MCF 10A (cell line): ENCODE data around the gene HTT. TPM values are rescaled to one million over a fixed set of nuclear protein-coding genes. Genes with fewer than 3 reads are reported as not detected.

Experiments used
- BruUV-seq: library from RNA; stranded (reverse); fragments of 400-500 nt; replicated peaks from 2 replicates; lab custom pipeline; 2021; lab: Mats Ljungman, UMichigan
- CTCF ChIA-PET: fragments of 300-600 bp; sonication (Branson Sonifier 250); formaldehyde crosslinking; extraction: SDS; loops from one replicate; lab custom pipeline; 2021; ENCODE audit warnings: antibody characterized with exemption, inconsistent platforms; lab: Yijun Ruan, JAX
- POLR2A ChIA-PET: fragments of 300-600, 350-650 bp; sonication (Branson Sonifier 250); formaldehyde crosslinking; extraction: SDS; loops from one replicate; lab custom pipeline; 2020; ENCODE audit warnings: antibody characterized with exemption, inconsistent platforms; lab: Yijun Ruan, JAX
- DNase-seq: peaks from one replicate; pipeline ENCODE4 v3.0.0-alpha.2; 2018; ENCODE audit not compliant: unreplicated experiment
- H3K27ac Mint-ChIP-seq: one replicate; pipeline ENCODE4 v1.8.0; 2022; ENCODE audit warnings: mild to moderate bottlenecking, low read depth, mixed read lengths; ENCODE audit not compliant: unreplicated experiment
- H3K27me3 Mint-ChIP-seq: one replicate; pipeline ENCODE4 v1.8.0; 2022; ENCODE audit warnings: mixed read lengths; ENCODE audit not compliant: insufficient read depth, unreplicated experiment
- H3K36me3 Mint-ChIP-seq: one replicate; pipeline ENCODE4 v1.8.0; 2022; ENCODE audit warnings: mild to moderate bottlenecking, moderate library complexity, mixed read lengths; ENCODE audit not compliant: insufficient read depth, unreplicated experiment
- H3K4me1 Mint-ChIP-seq: one replicate; pipeline ENCODE4 v1.8.0; 2022; ENCODE audit warnings: mixed read lengths; ENCODE audit not compliant: insufficient read depth, unreplicated experiment
- H3K4me3 Mint-ChIP-seq: one replicate; pipeline ENCODE4 v1.8.0; 2022; ENCODE audit warnings: mild to moderate bottlenecking, moderate library complexity, mixed read lengths; ENCODE audit not compliant: unreplicated experiment
- H3K9me3 Mint-ChIP-seq: one replicate; pipeline ENCODE4 v1.8.0; 2022; ENCODE audit warnings: mixed read lengths; ENCODE audit not compliant: unreplicated experiment
- intact Hi-C: fragments of 100-400 bp; cut with micrococcal nuclease; formaldehyde crosslinking; loops from 2 replicates; pipeline ENCODE4 v1.14.1; 2022
- total RNA-seq: library from RNA; stranded (reverse); gene quantifications from 2 replicates; pipeline ENCODE4 v1.2.3, GENCODE V29; 2022
- TF ChIP-seq, protein P1 (sequence below): fragments of 200-600 bp; IDR thresholded peaks from one replicate; pipeline ENCODE4 v1.8.0; 2022; ENCODE audit warnings: antibody characterized with exemption, mild to moderate bottlenecking; ENCODE audit not compliant: unreplicated experiment

The HTT gene
- total RNA-seq, 1 experiment from 2014 or later, result 47.4 TPM

DNA sequence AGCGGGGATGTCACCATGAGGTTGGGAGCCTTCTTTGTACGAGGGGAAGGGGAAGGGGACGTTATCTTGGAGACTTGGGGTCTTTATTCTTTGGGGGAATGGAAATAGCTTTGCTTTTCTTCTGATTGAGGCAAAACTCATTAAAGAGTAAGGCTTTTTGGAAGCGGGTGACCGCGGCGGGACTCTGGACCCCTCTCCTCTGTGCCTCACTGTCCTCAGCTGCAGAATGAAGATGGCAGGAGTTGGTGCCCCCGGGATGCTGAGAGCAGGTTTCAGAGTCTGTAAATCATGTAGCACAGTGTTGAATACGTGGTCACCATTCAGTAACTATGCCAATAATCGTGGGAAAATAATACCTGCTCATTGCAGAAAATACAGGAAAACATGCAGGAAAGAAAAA lies 32.3 kb upstream of the HTT start:
- TF ChIP-seq, protein P1, sequence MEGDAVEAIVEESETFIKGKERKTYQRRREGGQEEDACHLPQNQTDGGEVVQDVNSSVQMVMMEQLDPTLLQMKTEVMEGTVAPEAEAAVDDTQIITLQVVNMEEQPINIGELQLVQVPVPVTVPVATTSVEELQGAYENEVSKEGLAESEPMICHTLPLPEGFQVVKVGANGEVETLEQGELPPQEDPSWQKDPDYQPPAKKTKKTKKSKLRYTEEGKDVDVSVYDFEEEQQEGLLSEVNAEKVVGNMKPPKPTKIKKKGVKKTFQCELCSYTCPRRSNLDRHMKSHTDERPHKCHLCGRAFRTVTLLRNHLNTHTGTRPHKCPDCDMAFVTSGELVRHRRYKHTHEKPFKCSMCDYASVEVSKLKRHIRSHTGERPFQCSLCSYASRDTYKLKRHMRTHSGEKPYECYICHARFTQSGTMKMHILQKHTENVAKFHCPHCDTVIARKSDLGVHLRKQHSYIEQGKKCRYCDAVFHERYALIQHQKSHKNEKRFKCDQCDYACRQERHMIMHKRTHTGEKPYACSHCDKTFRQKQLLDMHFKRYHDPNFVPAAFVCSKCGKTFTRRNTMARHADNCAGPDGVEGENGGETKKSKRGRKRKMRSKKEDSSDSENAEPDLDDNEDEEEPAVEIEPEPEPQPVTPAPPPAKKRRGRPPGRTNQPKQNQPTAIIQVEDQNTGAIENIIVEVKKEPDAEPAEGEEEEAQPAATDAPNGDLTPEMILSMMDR, result no peak
- ChIA-PET POLR2A (interaction anchor here (1.1 kb wide), 1 partner anchor 33 kb away, joined by 3 read pairs; no protein-coding TSS in a partner anchor), CTCF (interaction anchor here (0.7 to 1.4 kb wide), 3 partner anchors 33 to 77 kb away, joined by 3 to 6 read pairs (median 3); no protein-coding TSS in a partner anchor)
- intact Hi-C loops, result no loop called here
- Mint-ChIP-seq H3K27ac (no peak overlapping the region), H3K4me1 (peaks cover 5% of the 10 kb centered on the region), H3K4me3 (no peak overlapping the region), H3K27me3 (no peaks in the 10 kb centered on the region), H3K9me3 (no peaks in the 10 kb centered on the region), H3K36me3 (no peaks in the 10 kb centered on the region)
- no TSS peak for BruUV-seq
- DNase-seq, result no peak

DNA sequence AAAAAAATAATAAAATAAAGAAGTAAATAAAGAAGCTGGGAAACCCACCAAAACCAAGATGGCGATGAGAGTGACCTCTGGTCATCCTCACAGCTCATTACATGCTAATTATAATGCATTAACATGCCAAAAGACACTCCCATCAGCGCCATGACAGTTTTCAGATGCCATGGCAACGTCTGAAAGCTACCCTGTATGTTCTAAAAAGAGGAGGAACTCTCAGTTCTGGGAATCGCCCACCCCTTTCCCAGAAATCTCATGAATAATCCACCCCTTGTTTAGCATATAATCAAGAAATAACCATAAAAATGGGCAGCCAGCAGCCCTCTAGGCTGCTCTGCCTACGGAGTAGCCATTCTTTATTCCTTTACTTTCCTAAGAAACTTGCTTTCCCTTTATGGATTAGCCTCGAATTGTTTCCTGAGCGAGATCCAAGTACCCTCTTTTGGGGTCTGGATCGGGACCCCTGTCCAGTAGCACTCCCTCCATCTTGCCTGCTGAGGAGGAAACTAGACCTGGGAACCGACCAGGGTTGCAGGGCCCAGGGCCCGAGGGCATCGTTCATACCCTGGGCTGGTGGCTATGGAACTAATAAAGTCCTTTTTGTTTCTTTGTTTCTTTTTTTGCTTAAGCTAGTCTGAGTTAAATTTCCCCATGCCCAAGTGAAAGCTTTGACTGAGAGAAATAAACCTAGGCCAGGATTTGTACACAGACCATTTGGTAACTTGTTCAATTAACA lies 31.0 kb upstream of the HTT start:
- H3K9me3 Mint-ChIP-seq, result no peaks in the 10 kb centered on the region
- TF ChIP-seq, protein P1, result no peak
- intact Hi-C loops, result no loop called here
- H3K27ac Mint-ChIP-seq, result no peak overlapping the region
- ChIA-PET CTCF (interaction anchor here (0.6 to 3.4 kb wide), 4 partner anchors 64 to 90 kb away, joined by 3 to 9 read pairs (median 5); no protein-coding TSS in a partner anchor), POLR2A (interaction anchor here (0.9 kb wide), 1 partner anchor 98 kb away, joined by 3 read pairs; no protein-coding TSS in a partner anchor)
- no TSS peak for BruUV-seq
- peaks cover 8% of the 10 kb centered on the region for H3K4me1 Mint-ChIP-seq
- no peak overlapping the region for H3K4me3 Mint-ChIP-seq
- no peaks in the 10 kb centered on the region for H3K27me3 Mint-ChIP-seq
- H3K36me3 Mint-ChIP-seq, result no peaks in the 10 kb centered on the region
- no peak for DNase-seq

DNA sequence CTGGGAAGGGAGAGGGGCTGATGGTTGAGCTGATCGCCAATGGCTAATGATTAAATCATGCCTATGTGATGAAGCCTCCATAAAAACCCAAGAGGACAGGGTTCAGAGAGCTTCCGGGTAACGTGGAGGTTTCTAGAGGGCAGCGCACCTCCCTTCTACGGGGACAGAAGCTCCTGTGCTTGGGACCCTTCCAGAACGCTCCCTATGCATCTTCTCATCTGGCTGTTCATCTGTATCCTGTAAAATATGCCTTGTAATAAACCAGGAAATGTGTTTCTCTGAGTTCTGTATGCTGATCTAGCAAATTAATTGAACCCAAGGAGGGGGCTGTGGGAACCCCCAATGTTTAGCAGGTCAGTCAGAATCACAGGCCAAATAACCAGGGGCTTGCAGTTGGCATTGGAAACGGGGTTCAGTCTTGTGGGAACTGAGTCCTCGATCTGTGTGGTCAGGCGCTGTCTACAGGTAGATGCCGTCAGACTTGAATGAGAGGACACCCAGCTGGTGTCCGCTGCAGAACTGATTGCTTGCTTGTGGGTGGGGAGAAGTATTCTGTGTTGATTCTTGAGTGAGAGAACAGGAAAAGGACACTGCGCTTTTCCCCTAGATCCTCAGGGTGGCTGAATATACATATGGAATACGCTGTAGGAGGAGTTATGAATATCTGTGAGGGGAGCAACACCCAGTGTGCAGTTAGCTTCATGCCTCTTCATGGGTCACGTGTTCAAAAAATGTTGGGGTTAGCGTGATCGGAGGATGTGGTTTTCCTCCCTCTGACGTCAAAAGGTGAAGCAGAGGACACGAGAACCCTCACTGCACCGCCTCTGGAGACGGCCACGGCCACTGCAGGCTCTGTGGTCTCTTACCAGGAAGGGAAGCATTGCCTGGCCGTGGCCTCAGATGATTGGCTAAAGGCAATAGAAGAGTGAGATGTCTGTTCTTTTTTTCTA lies 29.3 kb upstream of the HTT start:
- POLR2A ChIA-PET, result interaction anchor here (0.6 to 1.1 kb wide), 2 partner anchors 68 to 452 kb away, joined by 3 read pairs; no protein-coding TSS in a partner anchor
- CTCF ChIA-PET, result interaction anchor here (0.7 to 3.4 kb wide), 3 partner anchors 35 to 213 kb away, joined by 3 to 9 read pairs (median 3); no protein-coding TSS in a partner anchor
- no TSS peak for BruUV-seq
- H3K9me3 Mint-ChIP-seq, result no peaks in the 10 kb centered on the region
- intact Hi-C loops, result loop anchor here (5.0 kb wide), 1 partner anchor 62 kb away; no protein-coding TSS in a partner anchor
- H3K27me3 Mint-ChIP-seq, result peaks cover 15% of the 10 kb centered on the region
- H3K27ac Mint-ChIP-seq, result no peak overlapping the region
- H3K4me1 Mint-ChIP-seq, result peaks cover 8% of the 10 kb centered on the region
- TF ChIP-seq, protein P1, result no peak
- no peaks in the 10 kb centered on the region for H3K36me3 Mint-ChIP-seq
- H3K4me3 Mint-ChIP-seq, result no peak overlapping the region
- DNase-seq, result no peak
